Adrenal gland (tissue), 5 donors: Measurements from ENCODE around the gene PI16.

Experiments
- CTCF ChIP-seq, 6 experiments: fragments of 450-650 bp in 4 of 6; fragments of 200-600 bp in 2 of 6; sonication (generic) in 1 of 6; IDR thresholded peaks; 1 replicate in 5 of 6; 2 replicates in 1 of 6; pipeline versions ENCODE4 v1.5.1 to v1.8.0; 2016 to 2021; ENCODE audit warnings: antibody characterized with exemption in 6 of 6, mild to moderate bottlenecking in 2 of 6, moderate library complexity in 1 of 6
- POLR2A ChIP-seq, 2 donors: fragments of 450-650 bp; IDR thresholded peaks; one replicate each; pipeline ENCODE4 v1.6.1; 2017; ENCODE audit warnings: antibody characterized with exemption in 2 of 2, mild to moderate bottlenecking in 2 of 2, moderate library complexity in 1 of 2
- donor health status: DM: no; HTN: no; CAD: no.

GRCh38 chr6:36926708-36927513 is 27.6 kb upstream of the PI16 start:
- TF ChIP-seq CTCF (IDR thresholded peaks at IDR 0.05) (no peak), POLR2A (IDR thresholded peaks at IDR 0.05) (no peak)
